ENCODE results near the gene TMEM126B. TPM values are rescaled to one million over a fixed set of nuclear protein-coding genes. Genes with fewer than 3 reads are reported as not detected.

TMEM126B gene
- total and polyA plus RNA-seq, 10 of the 15 experiments (the other 5 are each of a cell fraction or from before 2014, with no cell fraction given) = 36.9 to 117 (median 70.3) TPM

- Histone ChIP-seq H3K27ac (ENCODE audit: control insufficient read depth, insufficient read depth) (no peak overlapping the region), H3K9ac (ENCODE audit: control insufficient read depth, insufficient read depth, low read length) (no peak overlapping the region), H4K20me1 (ENCODE audit: control insufficient read depth, insufficient read depth) (no peaks in the 10 kb centered on the region), H3K4me3 (no peak overlapping the region), H3K27me3 (replicated peaks in 1 of 2; ENCODE audit: control insufficient read depth in 2 of 2, insufficient read depth in 2 of 2, low read length in 1 of 2) (0 out of 4 replicates have a peak, but pooled peaks cover 0 to 2% of the 10 kb centered on the region in 2 experiments), H3K36me3 (ENCODE audit: control insufficient read depth in 2 of 2, insufficient read depth in 2 of 2, low read length in 1 of 2) (no peaks in the 10 kb centered on the region), H3K4me1 (ENCODE audit: control insufficient read depth, insufficient read depth, low read length) (no peaks in the 10 kb centered on the region), H3K9me3 (replicated peaks; ENCODE audit: control insufficient read depth, insufficient read depth, low read length) (no peaks in the 10 kb centered on the region), H2AFZ (ENCODE audit: control insufficient read depth, low read depth, low read length) (no peak overlapping the region), H3K4me2 (ENCODE audit: control insufficient read depth, insufficient read depth) (no peak overlapping the region), H3K79me2 (ENCODE audit: control insufficient read depth, insufficient read depth, low read length) (no peaks in the 10 kb centered on the region)
- in situ Hi-C loops (cut with MboI) (no loop called here), intact Hi-C loops (cut with micrococcal nuclease; ENCODE audit: unreplicated experiment) (no loop called here)
- no peak for TF ChIP-seq STAT1 (conservative IDR thresholded peaks at IDR 0.05)
- no peak for TF ChIP-seq SRF (IDR thresholded peaks at IDR 0.05; ENCODE audit: low read depth in 2 of 2, low read length in 2 of 2)
- TF ChIP-seq ZNF592 (IDR thresholded peaks at IDR 0.05) = no peak
- no peak for TF ChIP-seq RAD21 (IDR thresholded peaks at IDR 0.05; ENCODE audit: insufficient read depth, low read depth, low read length)
- no peak for TF ChIP-seq RFX5 (IDR thresholded peaks at IDR 0.05; ENCODE audit: low read depth, low read length)
- no peak for TF ChIP-seq HDGF (IDR thresholded peaks at IDR 0.05)
- no peak for TF ChIP-seq CEBPZ (IDR thresholded peaks at IDR 0.05; ENCODE audit: low read depth, low read length)
- no peak for DNase-seq (ENCODE audit: low read depth, low spot score)
- ChIA-PET CTCF (no interaction called here), POLR2A (no interaction called here), SMC1A (ENCODE audit: uncharacterized antibody, unreplicated experiment) (no interaction called here), RAD21 (ENCODE audit: unreplicated experiment) (no interaction called here)
- no peak for FAIRE-seq
- no peak for ATAC-seq
- WGBS (ENCODE audit: insufficient coverage, insufficient replicate concordance, low lambda C conversion rate, missing lambda C conversion rate) = 16% methylated on average over 3 of the region's 3 CpGs
- no TSS peak for BruUV-seq (replicated peaks)
Observed at GRCh38 chr11:85673393-85673792, 45.0 kb downstream of the TMEM126B start.

Measured in GM12878 (cell line).